ENCODE results near the gene ZNF333. TPM values are rescaled to one million over a fixed set of nuclear protein-coding genes. Genes with fewer than 3 reads are reported as not detected.

ZNF333 gene
- total RNA-seq, 2 donors from 2014 or later: 57.1 to 59.0 TPM

DNA sequence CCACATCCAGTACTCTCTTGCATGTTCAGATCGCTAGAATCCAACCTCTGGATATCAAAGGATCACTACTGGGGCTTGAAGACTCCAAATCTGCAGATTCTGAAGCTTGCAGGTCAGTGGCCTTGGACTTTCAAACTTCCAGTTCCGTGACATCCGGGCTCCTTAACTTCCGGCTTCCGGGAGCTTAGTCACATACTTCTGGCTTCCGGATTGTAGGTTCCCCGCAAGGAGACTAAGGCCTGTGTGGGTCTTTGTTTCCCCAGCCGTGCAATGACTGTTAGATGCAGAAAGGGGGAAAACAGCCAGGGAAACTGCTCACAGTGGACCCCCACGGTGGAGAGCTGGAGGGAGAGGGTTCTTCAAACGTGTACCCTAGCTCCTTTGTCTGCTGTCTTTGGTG is 41.4 kb downstream of the ZNF333 start:
- DNase-seq (ENCODE audit: low spot score): no peak
- H3K27me3 ChIP-seq (replicated peaks; ENCODE audit: insufficient read depth): no peaks in the 10 kb centered on the region
- no peak overlapping the region for H3K4me3 ChIP-seq
- TF ChIP-seq, protein P1, sequence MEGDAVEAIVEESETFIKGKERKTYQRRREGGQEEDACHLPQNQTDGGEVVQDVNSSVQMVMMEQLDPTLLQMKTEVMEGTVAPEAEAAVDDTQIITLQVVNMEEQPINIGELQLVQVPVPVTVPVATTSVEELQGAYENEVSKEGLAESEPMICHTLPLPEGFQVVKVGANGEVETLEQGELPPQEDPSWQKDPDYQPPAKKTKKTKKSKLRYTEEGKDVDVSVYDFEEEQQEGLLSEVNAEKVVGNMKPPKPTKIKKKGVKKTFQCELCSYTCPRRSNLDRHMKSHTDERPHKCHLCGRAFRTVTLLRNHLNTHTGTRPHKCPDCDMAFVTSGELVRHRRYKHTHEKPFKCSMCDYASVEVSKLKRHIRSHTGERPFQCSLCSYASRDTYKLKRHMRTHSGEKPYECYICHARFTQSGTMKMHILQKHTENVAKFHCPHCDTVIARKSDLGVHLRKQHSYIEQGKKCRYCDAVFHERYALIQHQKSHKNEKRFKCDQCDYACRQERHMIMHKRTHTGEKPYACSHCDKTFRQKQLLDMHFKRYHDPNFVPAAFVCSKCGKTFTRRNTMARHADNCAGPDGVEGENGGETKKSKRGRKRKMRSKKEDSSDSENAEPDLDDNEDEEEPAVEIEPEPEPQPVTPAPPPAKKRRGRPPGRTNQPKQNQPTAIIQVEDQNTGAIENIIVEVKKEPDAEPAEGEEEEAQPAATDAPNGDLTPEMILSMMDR (IDR thresholded peaks at IDR 0.05): no peak
- peaks cover 30% of the 10 kb centered on the region for H3K9me3 ChIP-seq
- H3K36me3 ChIP-seq: no peaks in the 10 kb centered on the region
- no peaks in the 10 kb centered on the region for H3K4me1 ChIP-seq (ENCODE audit: control insufficient read depth in 1 of 2, low read depth in 2 of 2)
- ATAC-seq (ENCODE audit: insufficient number of reproducible peaks, low FRiP score, low read depth): no peak
- no peak overlapping the region for H3K27ac ChIP-seq

DNA sequence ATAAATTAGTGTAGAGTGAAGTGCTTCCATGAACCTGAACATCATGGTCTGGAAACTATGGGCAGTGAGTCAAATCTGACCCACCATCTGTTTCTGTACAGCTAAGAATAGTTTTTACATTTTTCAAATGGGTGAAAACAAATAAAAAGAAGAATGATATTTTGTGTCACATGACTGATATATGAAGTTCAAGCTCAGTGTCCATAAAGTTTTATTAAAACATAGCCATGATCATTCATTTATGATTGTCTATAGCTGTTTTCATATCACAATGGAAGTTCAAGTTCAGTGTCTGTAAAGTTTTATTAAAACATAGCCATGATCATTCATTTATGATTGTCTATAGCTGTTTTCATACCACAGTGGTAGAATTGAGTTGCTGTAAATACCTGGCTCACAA is 42.7 kb downstream of the ZNF333 start:
- no peaks in the 10 kb centered on the region for H3K36me3 ChIP-seq
- TF ChIP-seq, protein P1 (IDR thresholded peaks at IDR 0.05): no peak
- H3K9me3 ChIP-seq: peaks cover 22% of the 10 kb centered on the region
- DNase-seq (ENCODE audit: low spot score) (no peak), ATAC-seq (ENCODE audit: insufficient number of reproducible peaks, low FRiP score, low read depth) (no peak)
- H3K27ac ChIP-seq: no peak overlapping the region
- H3K4me1 ChIP-seq (ENCODE audit: control insufficient read depth in 1 of 2, low read depth in 2 of 2): no peaks in the 10 kb centered on the region
- H3K27me3 ChIP-seq (replicated peaks; ENCODE audit: insufficient read depth): no peaks in the 10 kb centered on the region
- no peak overlapping the region for H3K4me3 ChIP-seq

DNA sequence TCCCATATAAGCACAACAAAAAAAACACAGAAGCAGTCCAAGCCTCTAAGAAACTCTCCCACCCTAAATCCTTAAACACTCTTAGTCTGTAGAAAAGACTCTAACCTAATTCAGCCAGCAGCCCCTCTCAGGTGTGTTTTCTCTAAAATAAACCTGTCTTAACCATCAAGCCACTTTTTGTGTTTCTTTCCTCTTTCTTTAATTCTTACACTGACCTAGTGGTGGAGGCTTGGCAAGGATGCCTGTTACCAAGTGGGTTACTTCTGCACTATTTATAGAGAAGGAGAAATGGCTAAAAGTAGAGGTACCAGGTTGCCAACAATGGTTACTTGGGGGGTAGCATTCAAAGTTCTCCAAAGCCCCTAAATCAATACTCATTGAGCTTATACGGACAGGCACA is 43.7 kb downstream of the ZNF333 start:
- Histone ChIP-seq H3K27ac (no peak overlapping the region), H3K36me3 (no peaks in the 10 kb centered on the region), H3K4me1 (ENCODE audit: control insufficient read depth in 1 of 2, low read depth in 2 of 2) (no peaks in the 10 kb centered on the region), H3K4me3 (no peak overlapping the region), H3K9me3 (peaks cover 12% of the 10 kb centered on the region), H3K27me3 (replicated peaks; ENCODE audit: insufficient read depth) (no peaks in the 10 kb centered on the region)
- TF ChIP-seq, protein P1 (IDR thresholded peaks at IDR 0.05): no peak
- DNase-seq (ENCODE audit: low spot score) (no peak), ATAC-seq (ENCODE audit: insufficient number of reproducible peaks, low FRiP score, low read depth) (no peak)

DNA sequence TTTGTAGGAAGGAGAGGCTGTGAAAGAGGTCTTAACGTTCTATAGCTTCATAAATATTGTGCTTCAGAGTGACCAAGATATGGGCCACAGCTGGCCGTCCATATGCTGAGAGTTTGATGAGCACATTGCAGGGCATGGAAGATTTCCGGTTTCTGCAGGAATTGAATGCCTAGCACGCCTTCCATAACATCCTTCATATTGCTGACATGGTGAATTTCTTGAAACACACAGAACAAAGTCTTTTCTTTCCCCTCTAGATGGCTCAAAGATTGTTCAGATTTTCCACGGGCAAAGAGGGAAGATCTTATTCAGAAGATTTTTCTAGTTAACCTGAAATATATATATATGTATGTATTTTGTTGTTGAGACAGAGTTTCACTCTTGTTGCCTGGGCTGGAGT is 46.1 kb downstream of the ZNF333 start:
- no peak for DNase-seq (ENCODE audit: low spot score)
- H3K4me1 ChIP-seq (ENCODE audit: control insufficient read depth in 1 of 2, low read depth in 2 of 2): no peaks in the 10 kb centered on the region
- H3K9me3 ChIP-seq: no peaks in the 10 kb centered on the region
- H3K36me3 ChIP-seq: no peaks in the 10 kb centered on the region
- no peak overlapping the region for H3K27ac ChIP-seq
- no peak for ATAC-seq (ENCODE audit: insufficient number of reproducible peaks, low FRiP score, low read depth)
- H3K4me3 ChIP-seq: no peak overlapping the region
- TF ChIP-seq, protein P1 (IDR thresholded peaks at IDR 0.05): no peak
- no peaks in the 10 kb centered on the region for H3K27me3 ChIP-seq (replicated peaks; ENCODE audit: insufficient read depth)

DNA sequence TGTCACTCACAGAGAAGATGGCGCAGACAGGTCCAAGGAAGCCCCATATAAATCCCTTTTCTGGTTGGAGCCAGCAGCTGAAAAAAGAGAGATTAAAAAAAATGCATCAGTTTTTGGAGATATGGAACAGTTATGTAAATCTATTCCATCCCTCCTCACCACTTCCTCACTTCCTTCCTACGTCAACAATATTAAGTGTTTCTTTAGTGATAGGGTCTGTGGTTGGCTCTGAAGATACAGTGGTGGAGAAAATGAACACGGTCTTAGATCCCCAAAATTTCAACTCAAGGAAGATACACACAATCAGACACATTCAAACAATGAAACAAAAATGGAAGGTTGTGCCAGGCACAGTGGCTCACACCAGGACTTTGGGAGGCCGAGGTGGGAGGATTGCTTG is 57.0 kb downstream of the ZNF333 start:
- TF ChIP-seq, protein P1 (IDR thresholded peaks at IDR 0.05): no peak
- no peak overlapping the region for H3K4me3 ChIP-seq
- no peaks in the 10 kb centered on the region for H3K27me3 ChIP-seq (replicated peaks; ENCODE audit: insufficient read depth)
- no peaks in the 10 kb centered on the region for H3K9me3 ChIP-seq
- ATAC-seq (ENCODE audit: insufficient number of reproducible peaks, low FRiP score, low read depth): no peak
- no peak overlapping the region for H3K27ac ChIP-seq
- DNase-seq (ENCODE audit: low spot score): no peak
- H3K36me3 ChIP-seq: no peaks in the 10 kb centered on the region
- no peaks in the 10 kb centered on the region for H3K4me1 ChIP-seq (ENCODE audit: control insufficient read depth in 1 of 2, low read depth in 2 of 2)

Measured in thoracic aorta (tissue), 2 donors.